IPS-15b (cell line): ENCODE data around the gene DDX21.

Experiments used
- H3K27me3 ChIP-seq: one replicate; pipeline ENCODE4 v1.6.1; 2013; ENCODE audit warnings: low read length; ENCODE audit not compliant: control insufficient read depth, insufficient read depth
- H3K36me3 ChIP-seq: one replicate; pipeline ENCODE4 v1.6.1; 2013; ENCODE audit warnings: low read length; ENCODE audit not compliant: control insufficient read depth, insufficient read depth
- H3K4me1 ChIP-seq: one replicate; pipeline ENCODE4 v1.6.1; 2013; ENCODE audit warnings: mild to moderate bottlenecking, low read length; ENCODE audit not compliant: control insufficient read depth, insufficient read depth
- H3K4me3 ChIP-seq: one replicate; pipeline ENCODE4 v1.5.1; 2013; ENCODE audit warnings: low read depth, low read length
- H3K9ac ChIP-seq: one replicate; pipeline ENCODE4 v1.6.1; 2013; ENCODE audit warnings: low read depth, mild to moderate bottlenecking, low read length
- H3K9me3 ChIP-seq: one replicate; pipeline ENCODE4 v1.6.1; 2013; ENCODE audit warnings: mild to moderate bottlenecking, low read length; ENCODE audit not compliant: control insufficient read depth, insufficient read depth

Gene DDX21

GRCh38 chr10:69022611-69023010, 66.6 kb downstream of the DDX21 start:
- no peaks in the 10 kb centered on the region for H3K36me3 ChIP-seq
- H3K4me3 ChIP-seq: no peak overlapping the region
- H3K9ac ChIP-seq: no peak overlapping the region
- H3K9me3 ChIP-seq: no peaks in the 10 kb centered on the region
- H3K27me3 ChIP-seq: no peaks in the 10 kb centered on the region
- no peaks in the 10 kb centered on the region for H3K4me1 ChIP-seq

DNA sequence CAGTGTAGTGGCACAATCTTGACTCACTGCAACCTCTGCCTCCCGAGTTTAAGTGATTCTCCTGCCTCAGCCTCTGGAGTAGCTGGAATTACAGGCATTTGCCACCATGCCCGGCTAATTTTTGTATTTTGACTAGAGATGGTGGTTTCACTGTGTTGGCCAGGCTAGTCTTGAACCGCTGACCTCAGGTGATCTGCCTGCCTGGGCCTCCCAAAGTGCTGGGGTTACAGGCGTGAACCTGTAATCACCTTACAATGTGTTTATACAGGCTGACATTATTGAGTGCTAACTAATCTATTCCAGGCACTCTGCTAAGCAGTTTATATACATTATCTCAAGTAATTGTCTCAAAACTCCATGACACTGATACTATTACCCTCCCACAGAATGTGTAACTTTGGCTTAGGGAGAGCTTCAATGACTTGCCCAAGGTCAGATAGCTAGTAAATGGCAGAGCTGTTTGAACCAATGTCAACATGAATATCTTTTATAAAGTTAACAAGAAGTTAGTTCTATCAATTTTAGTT, 69.5 kb downstream of the DDX21 start:
- no peaks in the 10 kb centered on the region for H3K27me3 ChIP-seq
- H3K9me3 ChIP-seq: peaks cover 3% of the 10 kb centered on the region
- H3K36me3 ChIP-seq: no peaks in the 10 kb centered on the region
- H3K9ac ChIP-seq: no peak overlapping the region
- no peaks in the 10 kb centered on the region for H3K4me1 ChIP-seq
- no peak overlapping the region for H3K4me3 ChIP-seq

DNA sequence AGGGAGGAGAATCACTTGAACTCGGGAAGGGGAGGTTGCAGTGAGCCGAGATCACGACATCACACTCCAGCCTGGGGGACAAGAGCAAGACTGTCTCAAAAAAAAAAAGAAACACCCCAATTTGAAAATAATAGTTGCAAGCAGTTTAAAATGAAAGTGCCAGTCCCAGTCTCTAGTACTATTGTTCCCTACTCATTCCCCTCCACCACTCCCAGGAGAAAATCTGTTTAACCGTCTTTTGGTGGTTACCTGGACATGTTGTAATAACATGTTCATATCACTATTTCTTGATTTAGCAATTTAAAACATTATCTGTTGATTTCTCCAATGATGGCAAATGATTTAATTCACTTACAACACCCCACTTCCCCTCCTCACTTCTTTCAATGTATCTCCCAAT, 77.3 kb downstream of the DDX21 start:
- Histone ChIP-seq H3K4me1 (no peaks in the 10 kb centered on the region), H3K36me3 (no peaks in the 10 kb centered on the region), H3K9ac (no peak overlapping the region), H3K4me3 (no peak overlapping the region), H3K27me3 (no peaks in the 10 kb centered on the region), H3K9me3 (peaks cover 3% of the 10 kb centered on the region)
